HG02642 (cell line): ENCODE results near the gene NARF.
A peak's percentile ranks its signal among the peaks of the same experiment; 100 is the strongest.

Source experiments
- ATAC-seq: cut with Tn5 transposase; IDR thresholded peaks from one replicate; pipeline ENCODE4 v1.9.1; 2021; ENCODE audit warnings: mild to moderate bottlenecking; ENCODE audit not compliant: unreplicated experiment, poor library complexity

The NARF gene

GRCh38 chr17:82468692-82469091 is 10.2 kb downstream of the NARF start:
- no peak for ATAC-seq

- ATAC-seq, result no peak
Observed at GRCh38 chr17:82470065-82470464, 11.5 kb downstream of the NARF start.

GRCh38 chr17:82474223-82475010 is 15.9 kb downstream of the NARF start:
- ATAC-seq, result no peak

GRCh38 chr17:82475458-82475857 is 16.9 kb downstream of the NARF start:
- ATAC-seq, result no peak

DNA sequence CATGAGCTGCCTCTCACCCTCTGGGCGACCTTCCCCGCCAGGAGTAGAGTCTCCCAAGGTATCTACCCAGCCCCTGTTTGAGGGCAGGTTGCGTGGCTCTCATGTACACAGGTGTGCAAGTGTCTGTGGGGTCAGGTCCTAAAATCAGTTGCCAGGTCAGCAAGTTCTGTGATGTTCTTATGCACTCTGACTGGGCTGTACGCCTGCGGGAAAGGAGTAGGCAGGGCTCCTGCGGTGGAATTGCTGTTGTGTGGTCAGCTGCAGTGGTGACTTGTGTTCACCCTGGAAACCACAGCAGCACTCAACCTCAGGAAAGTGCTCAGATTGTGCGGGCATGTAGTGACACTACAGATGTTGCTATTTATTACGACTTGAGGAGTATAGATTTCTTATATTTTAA is 19.4 kb downstream of the NARF start:
- no peak for ATAC-seq

- no peak for ATAC-seq
Observed at GRCh38 chr17:82479602-82480001, 21.1 kb downstream of the NARF start.

- no peak for ATAC-seq
Observed at GRCh38 chr17:82480318-82480717, 21.8 kb downstream of the NARF start.

DNA sequence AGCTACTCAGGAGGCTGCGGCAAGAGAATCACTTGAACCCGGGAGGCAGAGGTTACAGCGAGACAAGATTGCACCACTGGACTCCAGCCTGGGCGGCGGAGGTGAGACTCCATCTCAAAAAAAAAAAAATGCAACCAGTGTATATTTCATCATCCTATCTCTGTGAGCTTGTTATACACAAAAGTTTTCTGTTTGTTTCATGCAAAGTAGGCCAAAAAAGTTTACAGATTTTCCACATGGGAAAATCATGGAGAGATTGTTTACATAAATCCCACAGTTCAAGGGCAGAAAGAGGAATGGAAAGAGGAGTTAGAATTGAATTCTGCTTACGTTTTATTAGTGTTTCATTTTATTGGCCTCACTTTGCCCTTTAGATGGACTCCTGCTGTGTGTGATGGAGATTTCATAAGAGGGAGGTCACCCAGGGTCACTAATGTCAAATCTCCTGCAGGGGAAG is 24.7 kb downstream of the NARF start:
- ATAC-seq, result no peak

- ATAC-seq, result no peak
Observed at GRCh38 chr17:82483836-82484235, 25.3 kb downstream of the NARF start.

DNA sequence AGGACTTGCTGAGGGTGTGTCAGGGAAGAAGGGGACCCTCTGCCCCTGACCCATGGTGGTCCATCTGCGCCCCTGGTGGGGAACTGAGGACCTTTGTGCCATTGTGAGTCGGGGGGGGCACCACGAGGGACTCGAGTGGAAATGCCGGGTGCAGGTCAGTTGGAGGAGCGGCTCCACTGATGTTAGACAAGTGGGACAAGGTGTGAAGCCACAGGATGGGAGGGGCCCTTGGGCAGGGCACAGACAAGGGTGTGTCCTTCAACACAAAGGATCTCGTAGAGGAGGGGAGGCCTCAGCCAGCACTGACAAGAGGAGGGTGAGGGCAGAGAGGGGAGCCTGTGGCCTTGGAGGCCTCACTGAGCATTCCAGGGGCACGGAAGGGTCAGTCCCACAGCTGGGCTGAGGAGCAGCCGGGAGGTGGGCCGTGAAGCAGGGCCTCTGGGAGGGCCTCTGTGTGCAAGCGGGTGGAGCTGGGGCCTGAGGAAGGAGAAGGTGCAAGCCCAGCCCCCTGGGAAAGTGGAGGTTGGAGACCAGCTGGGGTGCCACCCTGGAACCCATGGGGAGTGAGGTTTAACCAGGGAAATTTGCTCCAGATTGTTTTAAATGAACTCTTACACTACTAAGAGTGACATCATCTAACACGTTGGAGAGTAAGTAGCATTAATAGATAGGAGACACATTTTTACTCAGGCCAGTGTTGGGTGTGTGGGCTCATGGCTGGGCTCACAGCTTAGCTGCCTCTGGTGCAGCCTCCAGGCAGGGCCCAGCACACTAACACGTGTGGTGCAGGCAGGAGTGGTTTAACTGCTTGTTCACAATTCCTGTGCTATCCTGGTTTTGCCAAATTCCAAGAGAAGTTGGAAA is 27.9 kb downstream of the NARF start:
- no peak for ATAC-seq

GRCh38 chr17:82487910-82488309 is 29.4 kb downstream of the NARF start:
- no peak for ATAC-seq

DNA sequence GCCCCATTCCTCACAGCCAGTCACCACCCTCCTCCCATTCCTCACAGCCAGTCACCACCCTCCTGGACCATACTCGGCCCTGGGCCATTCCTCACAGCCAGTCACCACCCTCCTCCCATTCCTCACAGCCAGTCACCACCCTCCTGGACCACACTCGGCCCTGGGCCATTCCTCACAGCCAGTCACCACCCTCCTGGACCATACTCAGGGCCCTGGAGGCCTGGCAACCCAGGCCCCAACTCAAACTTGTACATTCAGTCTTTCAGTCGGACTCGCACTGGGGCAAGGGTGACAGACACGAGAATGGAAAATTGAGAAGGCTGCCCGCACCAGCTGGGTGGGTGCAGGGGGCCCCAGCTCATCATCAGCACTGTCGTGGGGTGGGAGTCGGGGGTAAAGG is 30.6 kb downstream of the NARF start:
- no peak for ATAC-seq

DNA sequence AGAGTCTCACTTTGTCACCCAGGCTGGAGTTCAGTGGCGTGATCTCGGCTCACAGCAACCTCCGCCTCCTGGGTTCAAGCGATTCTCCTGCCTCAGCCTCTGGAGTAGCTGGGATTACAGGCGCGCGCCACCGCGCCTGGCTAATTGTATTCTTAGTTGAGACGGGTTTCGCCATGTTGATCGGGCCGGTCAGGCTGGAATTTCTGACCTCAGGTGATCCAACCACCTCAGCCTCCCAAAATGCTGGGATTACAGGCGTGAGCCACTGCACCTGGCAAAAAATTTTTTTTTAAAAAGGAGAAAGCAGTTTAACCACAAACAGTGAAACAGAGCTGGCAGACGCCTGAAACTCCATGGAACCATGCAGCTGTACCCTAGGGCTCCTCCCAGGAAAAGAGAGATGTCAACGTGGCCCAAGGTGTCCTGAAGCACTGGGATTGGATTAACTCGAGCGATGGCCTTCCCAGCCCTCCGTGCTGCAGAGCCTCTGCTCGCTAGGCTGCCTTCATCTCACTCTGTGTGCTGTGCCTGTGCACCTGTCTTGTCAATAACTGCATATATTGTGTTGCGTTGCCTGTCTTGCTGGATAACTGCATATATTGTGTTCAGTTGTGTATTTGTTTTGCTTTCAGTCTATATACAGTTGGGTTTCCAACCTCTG is 31.4 kb downstream of the NARF start:
- no peak for ATAC-seq

- no peak for ATAC-seq
Observed at GRCh38 chr17:82490512-82491195, 32.1 kb downstream of the NARF start.

DNA sequence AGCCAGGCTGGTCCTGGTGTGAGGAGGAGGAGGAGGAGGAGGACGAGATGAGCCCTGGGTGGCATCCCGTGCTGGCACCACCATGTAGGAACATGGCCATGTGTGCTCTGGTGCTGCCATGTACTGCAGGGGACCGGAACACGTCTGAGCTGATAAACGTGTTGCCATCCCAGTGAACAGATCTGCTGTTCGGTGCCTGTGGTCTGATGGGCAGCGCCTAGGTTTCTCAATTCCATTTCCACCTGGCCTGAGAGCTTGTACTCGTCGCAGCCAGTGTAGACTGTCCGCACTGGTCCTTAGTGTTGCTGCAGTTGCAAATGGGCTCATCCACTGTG is 32.6 kb downstream of the NARF start:
- no peak for ATAC-seq

GRCh38 chr17:82491533-82491932 is 33.0 kb downstream of the NARF start:
- ATAC-seq, result no peak

DNA sequence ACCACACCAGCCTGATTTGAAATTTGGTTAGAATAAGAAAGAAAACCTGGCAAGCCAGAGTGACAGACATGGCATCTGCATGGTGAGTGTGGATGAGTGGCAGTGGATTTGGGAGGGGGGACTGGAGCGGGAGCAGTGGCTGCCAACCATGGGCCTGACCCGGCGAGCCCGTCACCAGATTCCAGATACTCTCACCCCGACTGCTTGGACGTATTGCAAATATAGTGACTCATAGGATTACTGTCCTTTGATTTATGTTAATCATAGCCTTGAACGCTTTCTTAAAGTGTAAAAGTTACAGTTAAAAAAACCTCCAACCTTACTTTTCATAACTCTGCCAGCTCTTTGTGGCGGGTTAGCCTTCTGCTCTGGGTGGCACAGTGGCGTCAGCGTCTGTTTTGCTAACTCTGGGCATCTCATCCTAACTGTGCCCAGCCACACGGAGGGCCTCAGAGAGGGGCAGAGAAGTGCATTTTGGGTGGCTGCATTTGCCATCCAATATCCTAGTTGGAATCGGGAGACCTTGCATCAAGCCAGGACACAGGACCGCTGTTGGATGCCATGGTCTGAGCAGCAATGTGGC is 34.2 kb downstream of the NARF start:
- no peak for ATAC-seq

DNA sequence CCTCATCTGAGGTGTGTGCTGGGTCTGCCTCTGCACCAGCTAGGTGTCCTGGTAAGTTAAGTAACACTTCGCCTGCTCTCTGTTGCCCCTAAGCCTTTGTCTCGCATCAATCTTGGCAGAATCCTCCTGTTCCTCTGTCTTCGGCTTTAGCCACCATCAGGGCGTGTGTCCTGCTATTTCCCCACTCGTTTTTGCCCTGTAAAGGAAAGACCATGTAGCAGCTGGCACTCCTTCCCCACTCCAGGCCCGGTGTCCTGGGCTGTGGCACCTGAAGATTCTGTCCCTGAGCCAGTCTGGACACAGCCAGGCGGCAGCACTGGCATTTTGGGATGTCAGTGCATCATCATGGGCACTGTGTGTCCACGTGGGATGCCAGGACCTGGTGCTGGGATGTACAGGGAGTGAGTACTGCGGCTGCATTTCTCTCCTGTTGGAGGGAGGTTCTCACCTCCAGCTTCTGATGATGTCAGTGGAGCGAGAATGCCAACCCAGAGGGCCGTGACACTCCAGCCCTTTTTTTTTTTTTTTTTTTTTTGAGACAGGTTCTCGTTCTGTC is 34.8 kb downstream of the NARF start:
- no peak for ATAC-seq

DNA sequence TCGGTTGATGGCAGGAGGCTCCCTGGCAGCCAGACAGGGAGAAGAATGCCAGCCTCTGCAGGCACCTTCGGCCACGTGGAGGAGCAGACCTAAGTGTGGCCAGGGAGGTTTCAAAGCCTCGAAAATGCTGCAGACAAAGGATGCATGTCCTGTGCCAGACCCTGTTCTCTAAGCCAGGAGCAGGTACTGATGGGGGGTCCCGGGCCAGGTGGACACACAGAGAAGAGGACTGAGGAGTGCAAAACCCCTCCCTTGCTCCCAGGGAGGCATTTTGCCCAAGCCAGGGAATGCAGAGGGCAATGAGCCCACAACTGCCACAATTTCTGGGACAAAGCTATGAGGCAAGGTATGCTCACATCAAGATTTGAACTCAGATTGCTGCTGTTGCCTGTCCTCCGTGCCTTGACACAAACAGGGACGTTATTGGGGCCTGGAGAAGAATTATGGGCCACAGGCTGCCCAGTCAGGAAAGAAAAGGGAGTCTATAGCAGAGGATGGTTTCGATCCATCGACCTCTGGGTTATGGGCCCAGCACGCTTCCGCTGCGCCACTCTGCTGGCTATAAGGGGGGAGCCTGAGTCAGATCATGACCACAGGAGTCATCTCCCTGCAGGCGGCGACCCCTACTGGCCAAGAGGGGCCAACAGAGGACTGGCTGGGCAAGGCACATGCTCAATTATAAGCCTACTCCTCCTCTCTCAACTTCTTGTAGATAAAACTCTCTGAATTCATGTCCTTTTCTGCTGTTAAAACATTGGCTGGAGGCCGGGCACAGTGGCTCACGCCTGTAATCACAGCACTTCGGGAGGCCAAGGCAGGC is 35.9 kb downstream of the NARF start:
- peak; percentile 47 for ATAC-seq
